ENCODE measurements around the gene CUX1.

CUX1 gene

GRCh38 chr7:101993311-101993710, 175.9 kb downstream of the CUX1 start:
- TF ChIP-seq EZH2 (IDR thresholded peaks at IDR 0.05; ENCODE audit: borderline replicate concordance, low read depth, low read length, severe bottlenecking) (no peak), CTCF (IDR thresholded peaks at IDR 0.05; ENCODE audit: borderline replicate concordance, extremely low read depth, low read length, poor library complexity, severe bottlenecking) (no peak)
- Histone ChIP-seq H4K20me1 (ENCODE audit: insufficient read depth, low read length) (no peaks in the 10 kb centered on the region), H2AFZ (ENCODE audit: low read depth, low read length) (no peak overlapping the region), H3K36me3 (ENCODE audit: insufficient read depth, low read length) (peaks cover 7% of the 10 kb centered on the region; the same call in 1 of the 2 replicates), H3K4me2 (ENCODE audit: insufficient read depth, low read length) (peak overlapping the region; percentile 20; the same call in 1 of the 2 replicates), H3K79me2 (ENCODE audit: insufficient read depth, low read length) (peaks cover 81% of the 10 kb centered on the region), H3K9ac (ENCODE audit: low read depth, low read length) (peak overlapping the region; percentile 52), H3K27ac (ENCODE audit: low read length) (peak overlapping the region; percentile 96), H3K27me3 (ENCODE audit: insufficient read depth, low read length, poor library complexity) (no peaks in the 10 kb centered on the region), H3K4me3 (ENCODE audit: low read depth in 1 of 2, low read length in 2 of 2) (no peak overlapping the region), H3K4me1 (ENCODE audit: insufficient read depth, low read length) (peaks cover 99% of the 10 kb centered on the region), H3K9me3 (ENCODE audit: insufficient read depth, low read length, severe bottlenecking) (no peaks in the 10 kb centered on the region)
- peak; percentile 38 for DNase-seq
- no peak for ATAC-seq (ENCODE audit: insufficient read depth, low read depth)

GRCh38 chr7:101995121-101995520, 177.7 kb downstream of the CUX1 start:
- peak overlapping the region; percentile 15 for H3K4me2 ChIP-seq (ENCODE audit: insufficient read depth, low read length)
- H2AFZ ChIP-seq (ENCODE audit: low read depth, low read length): peak overlapping the region; percentile 18; the same call in 1 of the 2 replicates
- peak; percentile 80 for DNase-seq
- no peaks in the 10 kb centered on the region for H4K20me1 ChIP-seq (ENCODE audit: insufficient read depth, low read length)
- peaks cover 81% of the 10 kb centered on the region for H3K79me2 ChIP-seq (ENCODE audit: insufficient read depth, low read length)
- peak overlapping the region; percentile 96 for H3K27ac ChIP-seq (ENCODE audit: low read length)
- H3K9ac ChIP-seq (ENCODE audit: low read depth, low read length): peak overlapping the region; percentile 52
- peaks cover 98% of the 10 kb centered on the region for H3K4me1 ChIP-seq (ENCODE audit: insufficient read depth, low read length)
- H3K9me3 ChIP-seq (ENCODE audit: insufficient read depth, low read length, severe bottlenecking): no peaks in the 10 kb centered on the region
- TF ChIP-seq CTCF (IDR thresholded peaks at IDR 0.05; ENCODE audit: borderline replicate concordance, extremely low read depth, low read length, poor library complexity, severe bottlenecking): no peak
- no peak for TF ChIP-seq EZH2 (IDR thresholded peaks at IDR 0.05; ENCODE audit: borderline replicate concordance, low read depth, low read length, severe bottlenecking)
- H3K4me3 ChIP-seq (ENCODE audit: low read depth in 1 of 2, low read length in 2 of 2): no peak overlapping the region
- peak; percentile 56 for ATAC-seq (ENCODE audit: insufficient read depth, low read depth)
- H3K27me3 ChIP-seq (ENCODE audit: insufficient read depth, low read length, poor library complexity): no peaks in the 10 kb centered on the region
- H3K36me3 ChIP-seq (ENCODE audit: insufficient read depth, low read length): peaks cover 4% of the 10 kb centered on the region; the same call in 1 of the 2 replicates

- peak; percentile 37 for TF ChIP-seq CTCF (IDR thresholded peaks at IDR 0.05; ENCODE audit: borderline replicate concordance, extremely low read depth, low read length, poor library complexity, severe bottlenecking)
- TF ChIP-seq EZH2 (IDR thresholded peaks at IDR 0.05; ENCODE audit: borderline replicate concordance, low read depth, low read length, severe bottlenecking): no peak
- no peaks in the 10 kb centered on the region for H4K20me1 ChIP-seq (ENCODE audit: insufficient read depth, low read length)
- H3K27ac ChIP-seq (ENCODE audit: low read length): peak overlapping the region; percentile 96
- ATAC-seq (ENCODE audit: insufficient read depth, low read depth): no peak
- peaks cover 87% of the 10 kb centered on the region for H3K4me1 ChIP-seq (ENCODE audit: insufficient read depth, low read length)
- peaks cover 92% of the 10 kb centered on the region for H3K79me2 ChIP-seq (ENCODE audit: insufficient read depth, low read length)
- peak; percentile 45 for DNase-seq
- H3K9me3 ChIP-seq (ENCODE audit: insufficient read depth, low read length, severe bottlenecking): no peaks in the 10 kb centered on the region
- peaks cover 4% of the 10 kb centered on the region; the same call in 1 of the 2 replicates for H3K36me3 ChIP-seq (ENCODE audit: insufficient read depth, low read length)
- no peak overlapping the region for H3K4me3 ChIP-seq (ENCODE audit: low read depth in 1 of 2, low read length in 2 of 2)
- H3K4me2 ChIP-seq (ENCODE audit: insufficient read depth, low read length): no peak overlapping the region; the same call in 1 of the 2 replicates
- peak overlapping the region; percentile 52 for H3K9ac ChIP-seq (ENCODE audit: low read depth, low read length)
- H2AFZ ChIP-seq (ENCODE audit: low read depth, low read length): no peak overlapping the region
- H3K27me3 ChIP-seq (ENCODE audit: insufficient read depth, low read length, poor library complexity): no peaks in the 10 kb centered on the region
Measured at GRCh38 chr7:101996131-101996691, 178.8 kb downstream of the CUX1 start.
